MM.1S (cell line): ENCODE measurements around the gene RCVRN.

Experiments used
- CTCF ChIP-seq: fragments of 300-600 bp; sonication (generic); IDR thresholded peaks from 2 replicates; pipeline ENCODE4 v1.5.1; 2016; ENCODE audit warnings: antibody characterized with exemption, low read length, mixed read lengths
- EZH2phosphoT487 ChIP-seq: fragments of 300-600 bp; sonication (generic); IDR thresholded peaks from 2 replicates; pipeline ENCODE4 v1.6.1; 2018; ENCODE audit warnings: antibody characterized with exemption, low read length

GRCh38 chr17:9907883-9908648, 3.0 kb upstream of the RCVRN start:
- TF ChIP-seq CTCF (no peak), EZH2phosphoT487 (no peak)
